Measurements from ENCODE around the gene TMX2. TPM values are rescaled to one million over a fixed set of nuclear protein-coding genes. Genes with fewer than 3 reads are reported as not detected.

Gene TMX2
- total and polyA plus RNA-seq, 2 donors (not counting 3 experiments of a cell fraction or from before 2014, with no cell fraction given), result 52.7 to 67.7 TPM

DNA sequence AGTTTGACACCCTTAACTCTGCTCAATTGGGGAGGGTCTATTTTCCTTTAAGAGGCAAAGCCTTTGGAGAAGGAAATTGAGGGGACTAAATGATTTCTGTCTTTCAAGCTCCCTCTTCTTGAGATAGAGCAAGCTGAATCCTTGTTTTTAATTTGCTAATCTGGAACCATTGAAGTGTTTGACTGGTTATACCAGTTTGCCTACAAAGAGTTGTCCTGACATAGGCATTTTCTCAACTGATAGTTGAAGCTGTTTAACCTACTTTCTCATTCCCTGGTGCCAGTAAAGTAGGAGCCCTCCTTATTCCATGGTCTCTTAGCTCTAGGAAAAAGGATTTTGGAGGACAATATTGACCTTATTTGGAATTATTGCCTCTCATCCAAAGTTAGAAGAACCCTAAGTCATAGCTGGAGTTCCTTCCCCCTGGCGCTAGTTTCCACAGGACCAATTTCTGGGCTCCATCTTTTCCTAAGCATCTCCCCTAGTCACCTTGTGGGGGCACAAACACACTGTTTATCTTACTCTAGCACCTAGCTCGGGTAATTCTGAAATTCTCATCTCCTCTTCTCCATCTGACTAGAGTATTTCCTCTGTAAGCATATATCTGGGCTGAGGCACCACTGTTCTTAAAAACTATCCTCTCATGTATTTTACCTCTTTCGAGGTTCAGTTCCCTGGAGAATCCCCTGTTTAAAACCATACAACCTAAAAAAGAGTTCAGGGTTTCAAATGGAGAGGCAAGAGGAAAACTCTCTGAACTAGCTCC lies 37.0 kb upstream of the TMX2 start:
- no peak for TF ChIP-seq POLR2A (IDR thresholded peaks at IDR 0.05; ENCODE audit: low read depth, low read length)
- TF ChIP-seq JUN (IDR thresholded peaks at IDR 0.05; ENCODE audit: borderline replicate concordance, insufficient read depth, insufficient read length, low read depth), result no peak
- TF ChIP-seq, protein P1, sequence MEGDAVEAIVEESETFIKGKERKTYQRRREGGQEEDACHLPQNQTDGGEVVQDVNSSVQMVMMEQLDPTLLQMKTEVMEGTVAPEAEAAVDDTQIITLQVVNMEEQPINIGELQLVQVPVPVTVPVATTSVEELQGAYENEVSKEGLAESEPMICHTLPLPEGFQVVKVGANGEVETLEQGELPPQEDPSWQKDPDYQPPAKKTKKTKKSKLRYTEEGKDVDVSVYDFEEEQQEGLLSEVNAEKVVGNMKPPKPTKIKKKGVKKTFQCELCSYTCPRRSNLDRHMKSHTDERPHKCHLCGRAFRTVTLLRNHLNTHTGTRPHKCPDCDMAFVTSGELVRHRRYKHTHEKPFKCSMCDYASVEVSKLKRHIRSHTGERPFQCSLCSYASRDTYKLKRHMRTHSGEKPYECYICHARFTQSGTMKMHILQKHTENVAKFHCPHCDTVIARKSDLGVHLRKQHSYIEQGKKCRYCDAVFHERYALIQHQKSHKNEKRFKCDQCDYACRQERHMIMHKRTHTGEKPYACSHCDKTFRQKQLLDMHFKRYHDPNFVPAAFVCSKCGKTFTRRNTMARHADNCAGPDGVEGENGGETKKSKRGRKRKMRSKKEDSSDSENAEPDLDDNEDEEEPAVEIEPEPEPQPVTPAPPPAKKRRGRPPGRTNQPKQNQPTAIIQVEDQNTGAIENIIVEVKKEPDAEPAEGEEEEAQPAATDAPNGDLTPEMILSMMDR (IDR thresholded peaks at IDR 0.05; ENCODE audit: extremely low read depth in 1 of 2, insufficient read depth in 1 of 2, low read depth in 1 of 2, low read length in 2 of 2), result no peak
- no peak for TF ChIP-seq MYC (IDR thresholded peaks at IDR 0.05; ENCODE audit: low read depth, low read length)
- no peak for TF ChIP-seq GATA2 (IDR thresholded peaks at IDR 0.05; ENCODE audit: insufficient read depth, insufficient read length, low read depth, low read length)
- TF ChIP-seq POLR2AphosphoS5 (IDR thresholded peaks at IDR 0.05; ENCODE audit: insufficient read depth, low read depth, low read length), result no peak
- TF ChIP-seq, protein P2, sequence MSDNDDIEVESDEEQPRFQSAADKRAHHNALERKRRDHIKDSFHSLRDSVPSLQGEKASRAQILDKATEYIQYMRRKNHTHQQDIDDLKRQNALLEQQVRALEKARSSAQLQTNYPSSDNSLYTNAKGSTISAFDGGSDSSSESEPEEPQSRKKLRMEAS (IDR thresholded peaks at IDR 0.05; ENCODE audit: insufficient read depth, insufficient read length), result no peak
- no peak for TF ChIP-seq EZH2 (IDR thresholded peaks at IDR 0.05; ENCODE audit: borderline replicate concordance, low read depth, low read length, severe bottlenecking)
- TF ChIP-seq FOS (IDR thresholded peaks at IDR 0.05; ENCODE audit: borderline replicate concordance, insufficient read depth, low read length), result no peak
- no peak for FAIRE-seq
- no peak for DNase-seq (ENCODE audit: low read depth, low spot score)
- Histone ChIP-seq H3K79me2 (ENCODE audit: control insufficient read depth, insufficient read depth, low read length) (peaks cover 88% of the 10 kb centered on the region), H3K4me1 (ENCODE audit: control insufficient read depth, extremely low read depth, insufficient read depth, low read length) (peaks cover 7% of the 10 kb centered on the region), H3K4me3 (replicated peaks in 1 of 3; ENCODE audit: insufficient read depth in 1 of 3, low read depth in 1 of 3, low read length in 3 of 3) (no peak overlapping the region), H4K20me1 (replicated peaks; ENCODE audit: control insufficient read depth, extremely low read depth, insufficient read depth, low read length) (no peaks in the 10 kb centered on the region), H3K4me2 (ENCODE audit: insufficient read depth, low read length) (no peak overlapping the region), H3K9ac (replicated peaks; ENCODE audit: extremely low read depth, insufficient read depth, low read length) (no peak overlapping the region), H3K9me1 (replicated peaks; ENCODE audit: control insufficient read depth, extremely low read depth, insufficient read depth, low read length) (no peaks in the 10 kb centered on the region), H3K27me3 (ENCODE audit: control insufficient read depth in 2 of 2, insufficient read depth in 2 of 2, low read length in 2 of 2) (no peaks in the 10 kb centered on the region), H3K36me3 (ENCODE audit: control insufficient read depth in 2 of 2, extremely low read depth in 1 of 2, insufficient read depth in 2 of 2, low read length in 2 of 2) (peaks cover 10 to 11% of the 10 kb centered on the region in 2 experiments), H3K9me3 (replicated peaks; ENCODE audit: control insufficient read depth, insufficient read depth, low read length) (no peaks in the 10 kb centered on the region), H3K27ac (ENCODE audit: insufficient read depth, low read depth, low read length) (no peak overlapping the region), H2AFZ (ENCODE audit: low read depth, low read length) (no peak overlapping the region)
- dilution Hi-C loops (cut with MboI; ENCODE audit: extremely low pct_ligation_motif_present, low sequenced_read_pairs) (no loop called here), intact Hi-C loops (cut with micrococcal nuclease) (no loop called here)
- no TSS peak for BruUV-seq (replicated peaks)
- ChIA-PET POLR2A (no interaction called here), CTCF (interaction anchor here (1.1 to 1.4 kb wide), 3 partner anchors 23 to 216 kb away, joined by 3 read pairs; no protein-coding TSS in a partner anchor)
